Fibroblast of mammary gland (primary cell): ENCODE data around the gene GDF11.
A peak's percentile ranks its signal among the peaks of the same experiment; 100 is the strongest.

ENCODE experiments used
- DNase-seq: peaks from one replicate; pipeline ENCODE4 v3.0.0-alpha.2; 2010; ENCODE audit warnings: low read depth
- H3K4me3 ChIP-seq: 2 replicates; pipeline ENCODE4 v1.5.1; 2011; ENCODE audit warnings: low read depth, mild to moderate bottlenecking, low read length, moderate library complexity; ENCODE audit not compliant: control insufficient read depth
- CTCF ChIP-seq: conservative IDR thresholded peaks from 2 replicates; pipeline ENCODE4 v1.5.1; 2011; ENCODE audit warnings: low read depth, low read length, inconsistent platforms; ENCODE audit not compliant: control insufficient read depth, insufficient read depth

Gene GDF11

GRCh38 chr12:55702861-55703260 lies 40.1 kb upstream of the GDF11 start:
- H3K4me3 ChIP-seq: no peak overlapping the region
- TF ChIP-seq CTCF: no peak
- no peak for DNase-seq

GRCh38 chr12:55703288-55703687 lies 39.6 kb upstream of the GDF11 start:
- no peak overlapping the region for H3K4me3 ChIP-seq
- DNase-seq: no peak
- no peak for TF ChIP-seq CTCF

- H3K4me3 ChIP-seq: no peak overlapping the region
- TF ChIP-seq CTCF: no peak
- no peak for DNase-seq
Measured at GRCh38 chr12:55703901-55704761, 38.8 kb upstream of the GDF11 start.

DNA sequence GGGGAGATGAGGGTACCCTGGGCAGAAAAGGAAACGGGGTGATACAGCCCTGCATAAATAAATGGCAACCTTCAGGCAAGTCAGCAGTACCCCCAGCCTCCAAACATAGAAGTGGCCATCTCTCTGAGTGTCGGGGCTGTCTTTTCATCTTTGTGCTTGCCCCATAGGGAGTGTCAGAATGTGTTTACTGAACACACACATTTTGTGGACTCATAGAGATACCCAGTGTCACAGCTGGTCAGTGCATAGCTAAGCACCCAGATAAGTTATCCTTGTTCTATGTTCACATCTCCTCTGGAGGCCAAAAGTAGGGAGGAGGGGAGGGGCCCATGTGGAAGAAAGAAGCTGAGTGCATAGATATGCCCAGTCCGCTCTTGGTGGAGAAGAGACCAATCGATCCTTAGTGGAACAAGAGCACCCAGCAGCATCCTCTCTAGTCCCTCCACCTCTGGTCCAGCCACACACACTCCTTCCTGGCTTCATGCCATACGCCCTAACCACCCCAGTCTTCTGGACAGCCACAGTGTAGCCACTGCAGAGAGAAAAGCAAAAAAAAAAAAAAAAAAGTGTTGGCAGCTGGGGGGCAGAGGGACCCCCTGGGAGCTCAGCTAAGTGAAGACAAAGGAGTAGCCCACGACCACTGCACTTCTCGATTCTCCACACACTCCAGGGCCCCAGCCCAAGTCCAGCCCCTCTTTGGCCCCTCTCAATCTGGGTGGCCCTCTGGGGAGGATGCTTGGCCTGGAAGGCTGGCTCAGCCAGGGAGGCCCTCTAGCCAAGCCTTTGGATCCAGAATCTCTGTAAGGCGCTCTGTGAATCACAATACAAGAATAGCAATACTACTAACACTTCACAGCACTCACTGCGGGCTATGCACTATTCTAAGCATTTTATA lies 37.9 kb upstream of the GDF11 start:
- DNase-seq: no peak
- no peak for TF ChIP-seq CTCF
- H3K4me3 ChIP-seq: no peak overlapping the region

DNA sequence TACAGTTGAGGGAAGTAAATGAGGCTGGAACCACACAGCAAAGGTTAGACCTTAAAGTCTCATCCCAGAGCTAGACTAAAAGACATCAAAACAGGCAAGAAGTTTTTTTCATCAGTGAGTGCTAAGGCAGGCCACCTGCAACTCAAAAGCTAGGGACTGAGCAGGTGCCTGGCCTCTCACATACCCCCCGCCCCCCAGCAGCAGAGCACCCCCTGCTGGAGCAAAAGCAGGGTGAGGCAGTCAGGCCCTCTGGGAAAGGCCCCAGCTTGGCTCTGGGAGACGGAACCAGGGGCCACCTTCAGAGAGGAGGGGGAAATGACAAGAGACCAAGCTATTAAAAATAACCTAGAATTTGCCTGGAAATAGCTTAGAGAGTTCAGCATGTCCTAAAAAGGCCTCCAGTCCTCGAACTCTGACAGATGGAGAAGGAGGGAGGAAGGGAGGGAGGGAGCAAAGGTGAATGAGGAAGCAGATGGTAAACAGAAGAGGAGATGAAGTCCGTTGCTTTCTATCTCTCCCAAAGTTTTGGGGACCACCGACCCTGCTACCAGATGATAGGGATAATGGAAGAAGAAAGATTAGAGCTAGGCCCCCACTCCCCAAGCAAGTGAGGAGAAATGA lies 37.0 kb upstream of the GDF11 start:
- H3K4me3 ChIP-seq: no peak overlapping the region
- TF ChIP-seq CTCF: peak; percentile 40
- no peak for DNase-seq

- no peak for TF ChIP-seq CTCF
- peak overlapping the region; percentile 59 for H3K4me3 ChIP-seq
- DNase-seq: no peak
Measured at GRCh38 chr12:55706568-55707218, 36.2 kb upstream of the GDF11 start.
